CD4-positive, alpha-beta memory T cell (primary cell): ENCODE measurements around the gene ABCA13. TPM values are rescaled to one million over a fixed set of nuclear protein-coding genes. Genes with fewer than 3 reads are reported as not detected.

Experiments used
- CTCF ChIA-PET: fragments of 350-600 bp; sonication (Branson Sonifier 250); formaldehyde crosslinking; loops from one replicate; lab custom pipeline; 2021; ENCODE audit warnings: inconsistent platforms; ENCODE audit not compliant: partially characterized antibody; lab: Charles Lee
- POLR2A ChIA-PET: fragments of 350-600 bp; sonication (Branson Sonifier 250); formaldehyde crosslinking; loops from one replicate; lab custom pipeline; 2021; ENCODE audit not compliant: partially characterized antibody; lab: Charles Lee
- DNase-seq, 5 donors: peaks; one replicate each; pipeline versions ENCODE4 v3.0.0 to v3.0.0-alpha.2; 2020 to 2022; ENCODE audit warnings: mixed read lengths in 1 of 5
- H3K27ac ChIP-seq: one replicate; pipeline ENCODE4 v1.7.0; 2013; ENCODE audit warnings: low read depth, low read length
- H3K27me3 ChIP-seq: 2 replicates; pipeline ENCODE4 v1.7.0; 2013; ENCODE audit warnings: mild to moderate bottlenecking, low read length, moderate library complexity; ENCODE audit not compliant: insufficient read depth
- H3K36me3 ChIP-seq: 2 replicates; pipeline ENCODE4 v1.7.0; 2013; ENCODE audit warnings: mild to moderate bottlenecking, low read length, moderate library complexity; ENCODE audit not compliant: insufficient read depth
- H3K4me1 ChIP-seq: 2 replicates; pipeline ENCODE4 v1.7.0; 2013; ENCODE audit warnings: mild to moderate bottlenecking, low read length, moderate library complexity; ENCODE audit not compliant: insufficient read depth
- H3K4me3 ChIP-seq, 2 donors: one replicate each; pipeline ENCODE4 v1.7.0; 2013; ENCODE audit warnings: low read length in 2 of 2, mild to moderate bottlenecking in 1 of 2
- H3K9me3 ChIP-seq, 2 donors: one replicate each; pipeline ENCODE4 v1.7.0; 2013; ENCODE audit warnings: low read length in 2 of 2, control low read depth in 1 of 2; ENCODE audit not compliant: control insufficient read depth in 1 of 2
- H3K27ac Mint-ChIP-seq, 7 donors: one replicate each; pipeline ENCODE4 v1.8.0; 2020 to 2021; ENCODE audit warnings: mixed read lengths in 7 of 7, mild to moderate bottlenecking in 6 of 7, inconsistent platforms in 3 of 7, moderate library complexity in 3 of 7
- H3K27me3 Mint-ChIP-seq, 2 donors: one replicate each; pipeline ENCODE4 v1.8.0; 2020 to 2021; ENCODE audit warnings: mixed read lengths in 2 of 2
- H3K36me3 Mint-ChIP-seq, 2 donors: one replicate each; pipeline ENCODE4 v1.8.0; 2020 to 2021; ENCODE audit warnings: mixed read lengths in 2 of 2, inconsistent platforms in 1 of 2, mild to moderate bottlenecking in 1 of 2
- H3K4me1 Mint-ChIP-seq, 4 donors: one replicate each; pipeline ENCODE4 v1.8.0; 2020 to 2021; ENCODE audit warnings: mixed read lengths in 4 of 4, mild to moderate bottlenecking in 1 of 4
- H3K4me3 Mint-ChIP-seq, 8 donors: one replicate each; pipeline ENCODE4 v1.8.0; 2020 to 2021; ENCODE audit warnings: mixed read lengths in 8 of 8, mild to moderate bottlenecking in 7 of 8, moderate library complexity in 6 of 8, inconsistent platforms in 3 of 8
- H3K9me3 Mint-ChIP-seq, 8 donors: one replicate each; pipeline ENCODE4 v1.8.0; 2020 to 2021; ENCODE audit warnings: mixed read lengths in 8 of 8, mild to moderate bottlenecking in 5 of 8, inconsistent platforms in 3 of 8, moderate library complexity in 1 of 8
- intact Hi-C: fragments of 100-400 bp; cut with micrococcal nuclease; formaldehyde crosslinking; loops from one replicate; pipeline ENCODE4 v1.15.1; 2023
- polyA plus RNA-seq, 2 donors: library from polyadenylated mRNA; unstranded; fragments of 300-500 nt; fragmentation: Illumina TruSeq; gene quantifications; one replicate each; pipeline ENCODE4 v1.2.3, GENCODE V29; 2021
- total RNA-seq, 2 experiments: library from RNA; stranded (reverse); gene quantifications; one replicate each; pipeline ENCODE4 v1.2.3, GENCODE V29; 2021

Gene ABCA13
- total and polyA plus RNA-seq, 4 experiments from 2014 or later: not detected

DNA sequence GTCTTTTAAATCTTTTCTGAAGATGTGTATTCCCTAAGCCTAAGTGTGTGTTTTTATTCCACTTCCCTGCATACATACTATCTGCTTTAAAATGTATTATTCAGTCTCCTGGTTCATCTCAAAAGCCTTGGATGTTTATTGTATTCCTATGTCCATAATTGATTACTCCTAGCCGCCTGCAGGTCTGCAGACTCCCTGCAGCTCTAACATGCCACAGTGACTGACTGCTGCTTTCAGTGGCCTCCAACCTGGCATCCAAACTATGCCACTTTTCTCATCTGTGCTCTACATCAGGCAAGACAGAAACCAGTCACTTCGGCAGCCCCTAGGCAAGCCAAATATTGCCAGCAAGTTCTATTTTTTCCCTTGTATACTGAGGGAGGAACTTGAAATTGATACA is 81.7 kb downstream of the ABCA13 start:
- no peak for DNase-seq
- H3K4me1 ChIP-seq: no peaks in the 10 kb centered on the region
- H3K4me3 ChIP-seq: no peak overlapping the region
- no peaks in the 10 kb centered on the region for H3K27me3 ChIP-seq
- Mint-ChIP-seq H3K9me3 (peaks cover 0 to 2% (median 0%) of the 10 kb centered on the region in 8 donors), H3K27ac (no peak overlapping the region), H3K36me3 (no peaks in the 10 kb centered on the region), H3K4me3 (no peak overlapping the region), H3K27me3 (peaks cover 0 to 3% of the 10 kb centered on the region in 2 donors), H3K4me1 (peaks cover 0 to 5% (median 2%) of the 10 kb centered on the region in 4 donors)
- intact Hi-C loops: no loop called here
- CTCF ChIA-PET: interaction anchor here (1.4 kb wide), 1 partner anchor 14 kb away, joined by 3 read pairs; no protein-coding TSS in a partner anchor
- POLR2A ChIA-PET: no interaction called here
- H3K36me3 ChIP-seq: no peaks in the 10 kb centered on the region
- H3K9me3 ChIP-seq: no peaks in the 10 kb centered on the region
- H3K27ac ChIP-seq: no peak overlapping the region

DNA sequence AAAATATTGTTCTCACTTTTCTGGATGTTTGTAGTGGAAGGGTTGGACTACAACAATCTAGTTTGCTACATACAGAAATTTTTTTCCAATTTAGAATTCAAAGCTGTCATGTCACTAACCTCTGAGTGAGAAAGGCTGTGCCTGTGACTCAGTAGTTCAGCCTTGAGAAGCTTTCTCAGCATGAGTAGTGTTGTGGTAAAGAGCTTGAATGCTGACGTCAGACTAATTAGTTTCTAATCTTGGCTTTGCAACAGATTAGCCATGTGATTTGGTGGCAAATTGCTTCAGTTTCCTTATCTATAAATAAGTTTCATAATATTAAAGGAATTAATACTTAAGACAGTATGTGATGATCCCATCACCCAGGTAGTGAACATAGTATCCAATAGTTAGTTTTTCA is 83.8 kb downstream of the ABCA13 start:
- Mint-ChIP-seq H3K4me3 (no peak overlapping the region), H3K27ac (no peak overlapping the region), H3K4me1 (peaks cover 0 to 5% (median 2%) of the 10 kb centered on the region in 4 donors), H3K27me3 (peaks cover 0 to 1% of the 10 kb centered on the region in 2 donors), H3K36me3 (no peaks in the 10 kb centered on the region), H3K9me3 (peaks cover 0 to 2% (median 0%) of the 10 kb centered on the region in 8 donors)
- Histone ChIP-seq H3K4me3 (no peak overlapping the region), H3K4me1 (no peaks in the 10 kb centered on the region), H3K36me3 (no peaks in the 10 kb centered on the region), H3K27me3 (no peaks in the 10 kb centered on the region), H3K9me3 (no peaks in the 10 kb centered on the region), H3K27ac (no peak overlapping the region)
- POLR2A ChIA-PET: no interaction called here
- CTCF ChIA-PET: no interaction called here
- intact Hi-C loops: no loop called here
- no peak for DNase-seq

DNA sequence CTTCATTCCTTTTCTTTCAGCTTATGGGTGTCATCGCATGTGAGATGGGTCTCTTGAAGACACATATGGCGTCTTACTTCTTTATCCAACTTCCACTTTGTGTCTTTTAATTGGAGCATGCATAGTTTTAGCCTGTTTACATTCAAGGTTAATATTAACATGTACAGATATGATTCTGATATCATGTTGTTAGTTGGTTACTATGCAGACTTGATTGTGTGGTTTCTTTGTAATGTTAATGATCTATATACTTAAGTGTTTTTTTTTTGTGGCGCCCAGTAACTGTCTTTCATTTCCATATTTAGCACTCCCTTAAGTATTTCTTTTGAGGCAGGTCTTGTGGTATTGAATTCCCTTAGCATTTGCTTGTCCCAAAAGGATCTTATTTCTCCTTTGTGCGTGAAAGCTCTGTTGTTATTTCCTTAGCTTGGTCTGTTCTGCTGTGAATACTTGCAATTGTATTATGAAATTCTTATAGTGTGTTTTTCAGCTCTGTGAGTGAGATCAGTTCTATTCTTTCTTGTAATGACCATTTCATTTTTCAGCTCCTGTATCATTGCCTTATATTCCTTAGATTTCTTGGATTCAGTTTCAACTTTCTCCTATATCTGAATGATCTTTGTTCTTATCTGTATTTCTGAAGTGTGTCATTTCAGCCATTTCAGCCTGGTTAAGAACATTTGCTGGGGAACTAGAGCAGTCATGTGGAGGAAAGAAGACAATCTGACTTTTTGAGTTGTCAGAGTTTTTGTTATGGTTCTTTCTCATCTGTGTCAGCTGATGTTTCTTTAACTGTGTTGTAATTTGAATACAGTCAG is 88.4 kb downstream of the ABCA13 start:
- H3K27ac Mint-ChIP-seq: no peak overlapping the region
- H3K27me3 Mint-ChIP-seq: peaks cover 0 to 1% of the 10 kb centered on the region in 2 donors
- H3K4me1 Mint-ChIP-seq: no peaks in the 10 kb centered on the region
- Histone ChIP-seq H3K27ac (no peak overlapping the region), H3K36me3 (no peaks in the 10 kb centered on the region), H3K9me3 (no peaks in the 10 kb centered on the region), H3K27me3 (no peaks in the 10 kb centered on the region), H3K4me3 (no peak overlapping the region), H3K4me1 (no peaks in the 10 kb centered on the region)
- CTCF ChIA-PET: no interaction called here
- POLR2A ChIA-PET: no interaction called here
- no peak overlapping the region for H3K4me3 Mint-ChIP-seq
- intact Hi-C loops: no loop called here
- peaks cover 0 to 4% (median 0%) of the 10 kb centered on the region in 8 donors for H3K9me3 Mint-ChIP-seq
- H3K36me3 Mint-ChIP-seq: no peaks in the 10 kb centered on the region
- no peak for DNase-seq

DNA sequence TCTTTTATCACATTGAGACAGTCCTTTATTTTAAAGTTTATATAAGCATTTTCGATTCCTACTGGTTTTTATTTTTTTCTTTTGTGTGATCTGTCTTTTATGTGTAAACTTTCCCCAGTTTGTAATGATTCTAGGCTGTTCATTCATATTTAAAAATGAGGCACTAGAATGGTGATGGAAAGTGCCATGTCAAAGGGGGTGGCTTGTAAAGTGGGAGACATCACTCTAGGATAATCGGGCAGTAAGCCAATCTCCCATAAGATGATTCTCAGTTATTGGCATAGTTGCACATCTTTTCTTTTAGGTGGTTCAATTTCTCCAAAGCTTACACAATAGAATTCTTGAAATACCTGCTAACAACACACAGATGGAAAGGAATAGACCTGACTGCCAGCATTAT is 90.4 kb downstream of the ABCA13 start:
- Histone ChIP-seq H3K27ac (no peak overlapping the region), H3K36me3 (no peaks in the 10 kb centered on the region), H3K4me1 (no peaks in the 10 kb centered on the region), H3K27me3 (no peaks in the 10 kb centered on the region), H3K9me3 (no peaks in the 10 kb centered on the region), H3K4me3 (no peak overlapping the region)
- CTCF ChIA-PET: no interaction called here
- Mint-ChIP-seq H3K27ac (no peak overlapping the region), H3K4me1 (no peaks in the 10 kb centered on the region), H3K27me3 (peaks cover 0 to 2% of the 10 kb centered on the region in 2 donors), H3K9me3 (peaks cover 0 to 4% (median 0%) of the 10 kb centered on the region in 8 donors), H3K4me3 (no peak overlapping the region), H3K36me3 (no peaks in the 10 kb centered on the region)
- POLR2A ChIA-PET: no interaction called here
- no peak for DNase-seq
- intact Hi-C loops: no loop called here

DNA sequence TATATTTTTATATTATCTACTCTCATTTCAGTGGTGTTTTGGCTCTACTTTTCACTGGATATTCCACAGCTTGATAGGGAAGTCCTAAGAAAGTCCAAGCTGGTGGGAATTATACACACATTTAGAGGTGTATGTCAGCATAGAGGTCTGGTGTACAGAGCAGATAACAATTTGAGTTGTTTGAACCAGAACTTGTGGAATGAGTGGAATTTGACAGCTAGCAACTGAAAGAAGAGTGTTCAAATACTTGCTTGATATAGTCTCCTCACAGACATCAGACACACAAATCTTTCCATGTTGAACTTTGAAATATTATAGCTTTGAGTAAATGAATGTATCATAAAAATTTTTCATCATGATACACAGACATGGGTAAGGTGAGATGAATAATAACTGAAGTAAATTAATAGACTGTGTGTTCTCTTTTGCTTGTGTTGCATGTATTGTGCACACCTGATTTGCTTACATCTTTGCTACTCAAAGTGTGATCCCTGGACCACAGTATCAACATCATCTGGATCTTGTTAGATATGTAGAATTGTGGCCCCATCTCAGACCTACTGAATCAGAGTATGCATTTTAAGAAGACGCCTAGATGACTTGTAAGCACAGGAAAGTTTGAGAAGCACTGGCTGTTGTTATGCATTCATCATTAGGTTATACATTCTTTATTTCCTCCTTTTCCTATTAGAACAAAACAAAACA is 91.5 kb downstream of the ABCA13 start:
- H3K27ac Mint-ChIP-seq: no peak overlapping the region
- H3K4me1 Mint-ChIP-seq: no peaks in the 10 kb centered on the region
- DNase-seq: no peak
- peaks cover 2 to 3% of the 10 kb centered on the region in 2 donors for H3K27me3 Mint-ChIP-seq
- Histone ChIP-seq H3K27ac (no peak overlapping the region), H3K9me3 (no peaks in the 10 kb centered on the region), H3K4me1 (no peaks in the 10 kb centered on the region), H3K27me3 (no peaks in the 10 kb centered on the region), H3K4me3 (no peak overlapping the region), H3K36me3 (no peaks in the 10 kb centered on the region)
- ChIA-PET CTCF (no interaction called here), POLR2A (no interaction called here)
- peaks cover 0 to 2% (median 0%) of the 10 kb centered on the region in 8 donors for H3K9me3 Mint-ChIP-seq
- no peak overlapping the region for H3K4me3 Mint-ChIP-seq
- no peaks in the 10 kb centered on the region for H3K36me3 Mint-ChIP-seq
- intact Hi-C loops: no loop called here

DNA sequence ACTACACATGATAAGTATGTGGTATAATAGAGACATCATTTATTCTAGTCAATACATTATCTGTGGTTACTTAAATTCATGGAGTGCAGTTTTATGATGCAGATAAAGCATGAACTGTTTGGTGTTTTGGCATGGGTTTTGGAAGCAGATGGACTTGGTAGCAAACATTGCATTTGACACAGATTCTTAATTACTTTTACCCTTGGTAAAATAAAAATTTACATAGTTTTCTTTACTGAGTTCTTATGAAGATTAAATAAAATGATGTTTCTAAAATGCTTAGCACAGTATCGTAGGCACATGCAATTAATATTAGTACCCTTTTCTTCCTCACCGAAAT is 92.0 kb downstream of the ABCA13 start:
- Mint-ChIP-seq H3K9me3 (peaks cover 0 to 2% (median 0%) of the 10 kb centered on the region in 8 donors), H3K4me3 (no peak overlapping the region), H3K27ac (no peak overlapping the region), H3K36me3 (no peaks in the 10 kb centered on the region), H3K27me3 (peaks cover 2 to 3% of the 10 kb centered on the region in 2 donors), H3K4me1 (no peaks in the 10 kb centered on the region)
- no peaks in the 10 kb centered on the region for H3K36me3 ChIP-seq
- no peak overlapping the region for H3K27ac ChIP-seq
- H3K27me3 ChIP-seq: no peaks in the 10 kb centered on the region
- intact Hi-C loops: no loop called here
- H3K4me3 ChIP-seq: no peak overlapping the region
- H3K4me1 ChIP-seq: no peaks in the 10 kb centered on the region
- CTCF ChIA-PET: no interaction called here
- POLR2A ChIA-PET: no interaction called here
- no peaks in the 10 kb centered on the region for H3K9me3 ChIP-seq
- DNase-seq: no peak

DNA sequence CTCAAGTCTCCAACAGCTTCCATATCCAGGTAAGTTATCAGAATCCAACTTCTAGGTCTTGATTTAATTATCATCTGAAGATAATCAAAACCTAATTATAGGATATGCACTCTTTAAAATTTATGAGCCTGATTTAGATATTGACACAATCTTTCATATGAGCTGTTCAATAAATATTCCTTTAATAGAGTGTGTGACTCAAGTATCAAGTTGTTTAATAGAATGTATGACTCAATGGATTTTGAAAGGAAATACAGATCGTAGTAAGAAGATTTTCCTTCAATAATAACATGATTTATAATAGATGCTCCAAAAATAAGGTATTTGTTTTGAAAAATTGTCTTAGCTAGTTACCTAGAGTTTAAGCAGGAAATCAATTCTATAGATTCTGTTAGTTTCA is 97.8 kb downstream of the ABCA13 start:
- Histone ChIP-seq H3K36me3 (no peaks in the 10 kb centered on the region), H3K9me3 (no peaks in the 10 kb centered on the region), H3K27ac (no peak overlapping the region), H3K4me3 (no peak overlapping the region), H3K27me3 (no peaks in the 10 kb centered on the region), H3K4me1 (no peaks in the 10 kb centered on the region)
- CTCF ChIA-PET: no interaction called here
- Mint-ChIP-seq H3K27me3 (peaks cover 6 to 8% of the 10 kb centered on the region in 2 donors), H3K36me3 (no peaks in the 10 kb centered on the region), H3K9me3 (no peaks in the 10 kb centered on the region), H3K4me3 (no peak overlapping the region), H3K27ac (no peak overlapping the region), H3K4me1 (no peaks in the 10 kb centered on the region)
- DNase-seq: no peak
- POLR2A ChIA-PET: no interaction called here
- intact Hi-C loops: no loop called here
